SIG-M5 treated with dmso at 0.1 percent for 504 hours (cell line): Measurements from ENCODE around the gene CUL4A.

Experiments used
- DNase-seq: peaks from one replicate; lab custom pipeline; 2025; ENCODE audit not compliant: unreplicated experiment; lab: John Stamatoyannopoulos, UW

The CUL4A gene

DNA sequence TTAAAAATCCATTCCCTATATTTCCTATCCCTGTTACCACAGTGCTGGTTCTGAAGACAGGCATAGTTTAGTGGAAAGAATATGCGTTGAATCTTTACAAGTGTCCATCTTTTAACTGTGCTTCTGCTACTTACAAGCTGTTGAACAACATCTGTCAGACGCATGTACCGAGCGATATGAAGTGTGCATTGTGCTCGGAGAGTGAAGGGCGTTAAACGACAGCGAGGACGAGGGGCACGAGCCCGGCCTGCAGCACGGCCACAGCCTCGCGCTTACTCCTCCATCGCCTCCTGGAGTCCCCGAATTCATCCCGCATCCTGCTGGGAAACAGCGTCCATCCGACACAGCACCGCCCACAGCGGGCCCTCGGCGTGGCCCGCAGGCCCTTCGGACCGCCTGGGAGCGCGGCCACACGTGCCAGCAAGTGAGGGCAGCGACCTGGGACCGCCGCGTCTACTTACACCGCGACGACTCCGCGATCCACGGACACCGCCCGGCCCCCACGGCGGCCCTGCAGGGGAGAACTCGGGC lies 1.5 kb upstream of the CUL4A start:
- DNase-seq, result no peak

DNA sequence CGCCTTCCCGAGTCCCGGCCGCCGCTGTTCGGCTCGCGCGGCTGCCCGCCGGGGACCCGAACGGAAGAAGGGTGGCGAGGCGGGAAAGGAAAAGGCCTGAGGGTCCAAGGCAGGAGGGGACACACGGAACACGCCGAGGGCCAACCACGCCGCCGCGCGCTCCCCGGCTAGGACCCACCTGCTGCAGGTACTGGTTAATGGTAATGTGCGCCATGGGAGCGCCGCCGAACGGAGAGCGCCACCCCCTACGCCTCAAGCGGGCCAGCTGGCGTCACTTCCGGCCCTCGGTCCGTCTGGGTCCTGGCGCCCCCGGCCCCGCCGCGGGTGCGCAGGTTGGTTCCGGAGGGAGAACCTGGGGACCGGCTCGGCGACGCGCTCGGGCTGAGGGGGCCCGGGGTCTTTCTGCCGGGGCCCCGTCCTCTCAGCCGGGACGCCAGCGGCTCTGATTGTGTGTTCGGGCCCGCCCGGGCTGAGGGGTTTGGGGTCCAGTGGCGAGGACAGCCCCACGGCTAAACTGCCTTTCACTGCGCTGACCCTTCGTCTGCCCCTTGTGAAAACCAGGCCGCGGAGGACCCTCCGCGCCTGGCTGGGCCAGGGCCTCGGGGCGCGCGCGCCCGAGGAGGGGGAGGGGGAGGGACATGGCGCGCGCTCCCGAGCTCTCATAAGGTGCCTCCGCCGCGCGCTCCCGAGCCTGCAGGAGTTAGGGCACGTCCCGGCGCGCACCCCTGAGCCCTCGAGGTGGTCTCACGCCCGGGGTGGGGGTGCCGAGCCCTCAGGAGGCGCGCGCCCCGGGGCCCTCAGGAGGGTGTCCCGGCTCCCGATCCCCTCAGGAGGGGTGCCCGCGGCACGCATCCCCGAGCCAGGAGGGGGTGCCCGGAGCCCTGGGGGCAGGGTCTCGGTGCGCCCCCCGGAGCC lies 735 bp upstream of the CUL4A start, which contains the start of gene PCID2:
Gene PCID2 (minus strand): TSS at position 249 of the 915 bp plus-strand sequence. CDS start 35 bp downstream, at position 214.
- peak; percentile 84 for DNase-seq

DNA sequence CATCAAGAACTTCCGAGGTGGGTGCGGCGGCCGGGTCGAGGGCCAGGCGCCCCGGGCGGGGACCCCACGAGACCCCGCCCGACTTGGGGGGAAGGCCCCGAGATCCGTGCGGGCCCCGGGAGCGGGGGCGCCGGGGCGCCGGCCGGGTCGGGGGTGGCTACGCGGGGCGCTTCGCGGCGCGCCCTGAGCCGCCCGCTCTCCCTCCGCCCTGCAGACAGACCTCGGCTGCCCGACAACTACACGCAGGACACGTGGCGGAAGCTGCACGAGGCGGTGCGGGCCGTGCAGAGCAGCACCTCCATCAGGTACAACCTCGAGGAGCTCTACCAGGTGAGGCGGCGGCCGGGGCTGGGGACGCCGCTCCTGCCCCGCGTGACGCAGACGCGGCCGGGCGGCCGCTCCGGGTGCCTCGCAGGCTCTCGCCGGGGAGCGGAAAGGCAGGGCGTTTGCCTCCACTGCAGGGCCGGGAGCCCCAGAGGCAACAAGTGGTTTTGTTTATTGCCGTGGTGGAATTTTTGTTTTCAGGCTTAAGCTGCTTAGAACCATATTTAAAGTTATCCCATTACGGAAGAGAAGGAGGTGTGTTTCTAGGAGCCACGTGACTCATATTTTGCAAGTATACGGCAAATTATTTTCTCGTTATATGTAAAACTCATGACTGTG lies 477 bp downstream of the CUL4A start:
- DNase-seq, result peak; percentile 81

DNA sequence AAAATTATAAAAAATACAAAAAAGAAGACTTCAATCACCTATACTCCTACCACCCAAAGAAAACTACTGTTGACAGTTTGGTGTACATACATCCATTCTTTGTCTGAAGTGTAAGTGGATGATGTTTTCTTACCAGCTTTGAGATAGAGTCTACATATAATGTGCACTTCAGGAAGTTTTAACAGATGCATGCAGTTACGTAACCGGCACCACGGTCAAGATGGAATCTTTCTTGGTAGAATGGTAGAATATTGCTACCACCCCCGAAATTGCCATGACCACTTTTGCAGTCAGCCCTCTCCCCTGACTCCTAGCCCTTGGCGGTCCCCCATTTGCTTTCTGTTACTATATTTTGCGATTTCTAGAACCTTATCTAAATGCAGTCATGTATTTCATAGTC lies 1.4 kb downstream of the CUL4A start:
- peak; percentile 52 for DNase-seq

DNA sequence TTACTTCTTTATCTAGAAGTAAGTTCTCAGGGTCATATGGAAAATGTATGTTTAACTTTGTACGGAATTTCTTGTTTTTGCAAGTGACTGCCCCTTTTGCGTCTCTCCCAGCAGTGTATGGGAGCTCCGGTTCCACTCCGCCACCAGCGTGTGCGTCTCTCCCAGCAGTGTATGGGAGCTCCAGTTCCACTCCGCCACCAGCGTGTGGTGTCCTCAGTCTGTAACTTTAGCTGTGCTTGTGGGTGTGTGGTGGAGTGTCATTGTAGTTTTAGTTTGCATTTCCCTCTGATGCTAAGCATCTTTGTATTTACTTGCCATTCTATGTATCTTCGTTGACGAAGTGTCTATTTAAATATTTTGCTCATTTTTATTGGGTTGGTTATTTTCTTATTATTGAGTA lies 2.4 kb downstream of the CUL4A start:
- DNase-seq, result no peak

DNA sequence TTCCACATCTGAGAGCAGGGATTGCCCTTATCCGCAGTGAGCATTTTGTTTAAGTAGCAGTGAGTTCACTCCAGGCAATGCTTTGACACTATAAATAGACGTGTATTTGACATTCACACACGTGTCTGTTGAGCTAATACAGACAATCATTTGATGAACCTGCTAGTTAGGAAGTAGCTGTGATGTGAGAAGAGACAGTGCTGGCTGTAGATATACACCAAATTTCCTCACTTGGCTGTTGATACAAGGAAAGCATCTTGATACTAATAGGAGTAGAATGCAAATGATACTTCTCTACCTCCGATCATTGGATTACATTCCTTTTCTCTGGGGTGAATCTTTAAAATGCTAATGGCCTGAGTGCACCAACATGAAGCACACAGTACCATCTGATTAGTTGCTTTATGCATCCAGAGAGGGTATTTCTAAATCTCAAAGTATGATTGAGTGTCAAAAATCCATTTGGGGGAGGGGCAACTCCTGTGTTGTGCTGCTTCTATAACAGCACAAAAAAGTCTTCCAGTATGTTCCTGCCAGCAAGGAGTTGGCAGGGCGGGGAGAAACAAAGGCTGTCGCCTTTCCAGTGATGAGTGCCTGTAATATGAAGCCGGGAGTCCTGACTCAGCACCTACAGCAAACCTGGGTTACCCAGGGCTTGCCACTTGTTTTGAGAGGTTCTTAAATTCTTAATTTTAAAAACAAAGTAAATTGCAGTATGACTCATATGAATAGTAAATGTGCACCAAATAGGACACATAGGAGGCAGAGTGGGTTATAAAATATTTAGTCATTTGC lies 7.0 kb downstream of the CUL4A start:
- no peak for DNase-seq

DNA sequence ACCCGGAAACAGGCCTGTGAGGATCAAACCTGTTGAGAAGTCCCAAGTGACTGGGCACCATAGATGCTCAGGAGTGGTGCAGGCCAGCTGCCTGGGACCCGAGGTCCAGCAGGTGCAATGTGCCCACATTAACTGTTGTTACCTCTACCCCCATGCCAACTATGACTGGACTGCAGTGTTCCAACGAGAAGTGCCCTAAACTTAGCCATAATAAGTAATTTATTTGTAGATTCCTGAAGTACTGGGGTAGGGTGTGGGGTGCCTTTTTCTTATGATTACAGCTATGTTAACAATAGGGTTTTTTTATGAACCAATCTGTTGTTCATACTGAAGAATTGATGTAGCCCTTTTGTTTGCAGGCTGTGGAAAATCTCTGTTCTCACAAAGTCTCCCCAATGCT lies 9.2 kb downstream of the CUL4A start:
- no peak for DNase-seq

DNA sequence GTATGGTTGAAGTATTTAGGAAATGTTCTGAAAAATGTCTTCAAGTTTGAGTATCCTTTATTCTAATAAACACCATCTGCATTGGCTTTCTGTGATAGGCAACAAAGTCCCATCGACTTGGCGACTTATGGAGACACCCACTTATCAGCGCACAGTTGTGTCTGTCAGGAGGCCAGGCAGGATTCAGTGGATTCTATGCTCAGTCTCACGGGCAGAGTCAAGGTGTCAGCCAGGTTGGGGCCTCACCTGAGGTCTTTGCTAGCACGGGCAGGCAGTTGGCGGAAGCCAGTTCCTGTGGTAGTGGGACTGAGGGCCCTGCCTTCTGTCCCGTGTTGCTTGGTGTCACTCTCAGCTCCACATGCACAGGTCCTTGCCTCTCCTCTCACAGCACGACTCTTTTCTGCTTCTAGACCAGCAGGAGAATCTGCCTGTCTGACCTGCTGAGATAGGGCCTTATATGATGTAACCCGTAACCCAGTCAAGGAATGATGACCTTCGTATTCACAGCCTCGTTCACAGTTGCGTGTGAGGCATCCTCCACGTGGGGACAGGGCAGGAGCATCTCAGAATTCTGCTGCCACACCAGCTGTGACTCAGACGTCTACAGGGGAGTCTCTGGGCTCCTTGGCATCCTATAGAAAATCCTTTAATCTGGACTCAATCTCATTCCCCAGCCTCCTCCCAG lies 10.0 kb downstream of the CUL4A start:
- DNase-seq, result no peak

DNA sequence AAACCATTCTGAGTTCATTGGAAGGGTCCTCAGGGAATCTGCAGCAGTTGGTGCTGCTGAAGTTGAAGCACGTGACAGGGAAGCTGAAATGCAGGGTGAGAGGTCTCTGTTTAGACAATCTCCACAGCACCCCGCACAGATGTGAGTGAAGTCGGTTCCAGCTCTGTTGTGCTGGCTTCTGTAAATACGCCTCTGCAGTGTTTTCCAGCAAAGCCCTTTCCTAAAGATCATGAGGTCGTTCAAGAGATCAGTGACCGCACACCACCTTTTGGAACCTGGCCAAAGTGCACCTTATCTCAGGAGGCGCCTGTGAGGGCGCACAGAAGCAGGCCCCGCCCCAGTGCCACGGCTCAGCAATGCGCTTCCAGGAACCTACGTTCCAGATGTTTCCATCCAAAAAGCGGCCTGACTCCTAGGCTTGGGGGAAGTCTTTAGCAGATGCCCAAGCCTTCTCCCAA lies 10.8 kb downstream of the CUL4A start:
- DNase-seq, result no peak

DNA sequence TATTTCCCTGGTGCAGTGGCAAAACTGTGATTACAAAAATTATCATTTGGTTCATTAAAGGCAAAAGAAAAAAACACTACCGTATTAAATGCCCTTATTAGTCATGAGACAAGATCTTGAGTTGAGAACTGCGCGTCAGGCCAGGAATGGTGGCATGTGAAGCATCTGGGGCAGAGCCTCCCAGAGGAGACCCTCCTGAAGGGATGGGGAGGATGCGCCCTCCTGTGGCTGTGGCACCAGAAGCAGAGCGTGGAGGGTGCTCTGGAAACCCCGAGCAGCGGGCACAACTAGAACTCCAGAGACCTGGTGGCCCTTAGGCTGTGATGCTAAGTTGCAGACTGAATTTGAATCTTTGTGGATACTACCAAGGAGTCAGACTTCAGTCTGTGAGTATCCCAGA lies 11.5 kb downstream of the CUL4A start:
- no peak for DNase-seq

DNA sequence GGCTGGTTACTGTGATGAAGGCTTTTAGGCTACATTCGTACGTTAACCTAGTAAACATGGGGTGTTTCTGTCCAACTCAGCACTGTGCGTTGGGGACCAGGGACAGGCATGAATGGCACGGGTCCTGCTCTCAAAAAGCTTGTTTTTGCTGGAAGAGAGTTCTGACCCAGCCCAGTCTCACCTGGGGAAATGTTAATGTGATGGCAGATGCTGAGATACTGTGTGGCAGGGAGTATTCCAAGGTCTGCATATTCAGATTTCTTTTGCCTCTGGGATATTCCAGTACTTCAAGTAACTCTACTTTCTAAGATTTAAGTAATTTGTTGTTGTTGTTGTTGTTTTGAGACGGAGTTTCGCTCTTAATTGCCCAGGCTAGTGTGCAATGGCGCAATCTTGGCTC lies 13.7 kb downstream of the CUL4A start:
- DNase-seq, result no peak

DNA sequence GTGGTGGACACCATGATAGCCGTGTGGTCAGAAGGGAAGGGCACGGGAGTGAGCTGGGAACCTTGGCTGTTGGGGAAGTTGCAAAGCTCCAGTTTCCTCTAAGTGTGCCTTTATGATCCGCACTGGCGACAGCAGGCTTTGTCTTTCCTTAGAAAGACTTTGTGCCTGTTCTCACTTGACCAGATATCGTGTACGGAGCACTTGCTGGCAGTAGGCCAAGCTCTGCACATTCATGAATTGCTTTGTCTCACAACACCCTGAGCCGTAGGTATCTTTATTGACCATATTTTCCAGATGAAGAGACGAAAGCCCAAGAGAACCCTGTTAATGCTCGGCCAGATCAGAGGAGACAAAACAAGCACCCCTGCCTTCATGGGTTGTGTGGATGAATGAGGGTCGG lies 15.1 kb downstream of the CUL4A start:
- DNase-seq, result no peak

DNA sequence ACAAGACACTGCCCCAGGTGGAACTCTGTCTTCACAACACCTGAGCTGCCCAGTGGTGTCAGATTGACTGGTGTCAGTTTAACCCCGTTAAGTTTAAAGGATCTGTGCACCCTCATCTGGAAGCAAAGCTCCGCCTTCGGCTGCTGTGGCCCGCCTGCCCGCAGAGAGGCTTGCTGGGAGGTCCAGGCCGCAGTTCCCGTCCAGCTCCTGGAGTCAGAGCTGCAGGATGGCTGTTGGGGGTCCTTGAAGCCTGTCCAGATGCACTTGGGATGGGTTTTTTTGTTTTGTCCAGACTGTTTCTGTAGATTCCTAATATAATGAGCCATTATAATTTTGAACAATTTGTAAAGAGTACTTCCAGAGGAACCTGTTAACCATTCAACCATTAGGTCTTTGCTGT lies 16.1 kb downstream of the CUL4A start:
- DNase-seq, result no peak

DNA sequence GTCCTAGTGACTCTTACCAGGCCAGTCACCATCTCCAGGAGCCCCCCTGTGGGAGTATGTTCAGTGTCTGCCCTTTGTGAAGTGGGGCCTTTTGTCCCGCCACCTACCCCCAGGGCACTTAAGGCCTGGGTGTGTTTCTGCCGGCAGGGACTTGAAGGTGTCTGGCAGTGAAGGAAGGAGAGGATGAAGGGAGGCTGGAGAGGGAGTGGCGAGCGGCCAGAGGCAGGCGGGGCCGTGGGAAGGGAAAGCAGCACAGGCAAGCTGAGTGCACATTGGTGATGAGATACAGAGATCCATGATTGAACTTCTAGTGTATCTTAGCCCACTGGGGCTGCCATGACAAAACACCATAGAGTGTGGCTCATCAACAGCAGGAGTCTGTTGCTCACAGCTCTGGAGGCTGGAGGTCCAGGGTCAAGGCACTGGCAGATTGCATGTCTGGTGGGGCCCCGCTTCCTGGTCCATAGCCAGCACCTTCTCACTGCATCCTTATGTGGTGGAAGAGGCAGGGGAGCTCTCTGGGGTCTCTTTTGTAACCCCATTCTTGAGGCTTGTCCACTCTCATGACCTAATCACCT lies 17.5 kb downstream of the CUL4A start:
- DNase-seq, result no peak

DNA sequence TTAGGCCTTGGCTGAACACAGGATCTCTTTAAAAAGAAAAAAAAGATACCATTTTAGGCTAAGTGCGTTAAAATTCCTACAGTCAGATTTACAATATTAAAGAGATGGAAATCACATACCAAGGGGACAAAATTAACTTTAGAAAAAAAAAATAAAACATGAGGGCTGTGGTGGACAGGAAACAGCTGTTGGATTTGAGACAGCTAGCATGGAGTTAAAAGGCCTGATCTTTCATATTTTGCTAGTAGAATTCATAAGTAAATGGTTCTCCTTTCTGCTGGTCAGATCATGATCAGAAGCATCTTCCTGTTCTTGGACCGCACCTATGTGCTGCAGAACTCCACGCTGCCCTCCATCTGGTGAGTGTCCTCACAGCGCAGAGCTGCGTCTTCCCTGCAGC lies 19.7 kb downstream of the CUL4A start:
- no peak for DNase-seq

DNA sequence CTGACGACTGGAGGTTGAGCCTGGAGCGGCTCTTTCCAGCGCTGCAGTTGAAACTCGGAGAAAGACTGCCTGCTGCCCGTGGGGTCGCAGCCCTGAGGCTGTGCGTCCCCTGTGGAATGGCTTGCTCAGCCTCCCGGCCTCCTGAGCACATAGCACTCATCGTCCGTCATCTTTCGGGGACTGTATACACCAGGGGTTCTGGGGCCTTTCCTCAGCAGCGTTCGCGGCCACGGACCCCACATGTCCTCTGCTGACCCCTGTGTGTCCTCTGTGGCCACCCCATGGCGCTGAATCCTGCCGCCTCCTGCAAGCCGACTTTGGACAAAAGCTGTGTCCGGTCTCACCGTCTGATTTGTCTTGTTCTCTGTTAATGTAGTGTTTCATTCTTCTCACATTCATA lies 20.4 kb downstream of the CUL4A start:
- no peak for DNase-seq

DNA sequence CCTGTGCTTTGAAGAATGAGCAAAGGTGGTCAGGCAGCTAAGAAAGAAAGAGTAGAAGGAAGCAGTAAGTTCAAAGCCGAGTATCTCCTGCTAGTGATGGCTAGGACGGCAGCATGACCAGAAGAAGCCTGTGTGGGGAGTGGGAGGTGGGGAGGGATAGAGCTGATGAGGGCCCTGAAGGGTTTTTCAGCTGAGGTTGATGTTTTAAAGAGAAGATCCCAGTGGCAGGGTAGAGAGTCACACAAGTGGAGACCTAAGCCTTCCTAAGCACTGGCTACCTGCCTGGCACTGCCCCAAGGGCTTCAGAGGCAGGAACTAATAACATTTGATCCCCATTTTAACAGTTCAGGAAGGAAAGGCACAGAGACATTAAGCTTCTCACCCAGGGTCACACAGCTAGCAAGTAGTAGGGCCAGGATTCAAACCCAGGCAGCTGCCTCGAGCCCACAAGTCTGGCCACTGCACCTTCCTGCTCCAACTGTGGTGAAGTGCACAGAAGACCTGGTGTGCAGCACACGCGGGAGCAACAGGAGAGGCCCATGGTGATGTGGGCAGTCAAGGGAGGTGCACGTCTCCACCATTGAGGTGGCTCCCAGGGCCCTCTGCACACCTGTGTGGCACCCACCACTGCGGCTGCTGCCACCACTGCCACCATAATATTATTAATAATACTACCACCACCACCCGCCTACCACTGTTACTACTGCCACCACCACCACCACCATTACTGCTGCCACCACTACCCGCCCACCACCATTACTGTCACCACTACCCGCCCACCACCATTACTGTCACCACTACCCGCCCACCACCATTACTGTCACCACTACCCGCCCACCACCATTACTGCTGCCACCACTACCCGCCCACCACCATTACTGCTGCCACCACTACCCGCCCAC lies 22.1 kb downstream of the CUL4A start:
- no peak for DNase-seq

DNA sequence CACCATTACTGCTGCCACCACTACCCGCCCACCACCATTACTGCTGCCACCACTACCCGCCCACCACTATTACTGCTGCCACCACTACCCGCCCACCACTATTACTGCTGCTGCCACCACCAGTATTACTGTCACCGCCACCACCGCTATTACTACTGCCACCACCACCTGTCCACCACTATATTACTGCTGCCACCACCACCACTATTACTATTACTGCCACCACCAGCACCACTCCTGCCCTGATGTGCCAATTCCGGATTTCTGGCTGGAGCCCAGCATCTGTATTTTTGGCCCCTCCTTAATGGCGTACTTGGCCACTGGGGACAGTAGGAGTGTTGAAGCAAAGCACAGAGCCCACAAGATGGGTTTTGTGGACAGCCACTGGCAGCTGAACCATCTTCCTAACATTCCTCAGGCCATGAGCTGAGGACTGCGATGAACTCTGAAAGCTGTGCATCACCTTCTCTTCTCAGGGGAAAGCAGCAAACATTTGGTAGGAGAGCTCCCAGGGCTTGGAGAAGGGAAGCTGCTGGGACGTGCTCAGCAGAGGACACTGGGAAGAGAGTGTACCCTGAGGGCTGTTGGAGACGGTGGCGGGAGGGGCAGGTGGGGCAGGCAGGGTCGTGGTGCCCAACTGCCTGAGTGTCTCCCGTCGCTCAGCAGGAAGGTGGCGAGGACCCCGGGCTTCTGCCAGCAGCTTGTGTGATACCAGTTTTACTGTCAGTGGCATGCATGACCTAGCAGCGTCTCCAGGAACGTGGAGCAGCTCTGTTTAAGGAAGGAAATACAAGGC lies 23.0 kb downstream of the CUL4A start:
- DNase-seq, result no peak
